ENCODE data around the gene ARHGEF33.

ARHGEF33 gene

GRCh38 chr2:39020383-39020782 lies 130.7 kb downstream of the ARHGEF33 start:
- ATAC-seq: no peak

GRCh38 chr2:39022642-39023235 lies 133.1 kb downstream of the ARHGEF33 start:
- ATAC-seq: no peak

GRCh38 chr2:39023649-39024048 lies 134.0 kb downstream of the ARHGEF33 start:
- ATAC-seq: no peak

- peak; percentile 97 to 99 for ATAC-seq
These were observed 135.2 kb downstream of the ARHGEF33 start for GRCh38 chr2:39024833-39025232.
